ENCODE results near the gene KLHL3. TPM values are rescaled to one million over a fixed set of nuclear protein-coding genes. Genes with fewer than 3 reads are reported as not detected.

The KLHL3 gene
- polyA plus RNA-seq, 1 donor = 7.2 TPM

DNA sequence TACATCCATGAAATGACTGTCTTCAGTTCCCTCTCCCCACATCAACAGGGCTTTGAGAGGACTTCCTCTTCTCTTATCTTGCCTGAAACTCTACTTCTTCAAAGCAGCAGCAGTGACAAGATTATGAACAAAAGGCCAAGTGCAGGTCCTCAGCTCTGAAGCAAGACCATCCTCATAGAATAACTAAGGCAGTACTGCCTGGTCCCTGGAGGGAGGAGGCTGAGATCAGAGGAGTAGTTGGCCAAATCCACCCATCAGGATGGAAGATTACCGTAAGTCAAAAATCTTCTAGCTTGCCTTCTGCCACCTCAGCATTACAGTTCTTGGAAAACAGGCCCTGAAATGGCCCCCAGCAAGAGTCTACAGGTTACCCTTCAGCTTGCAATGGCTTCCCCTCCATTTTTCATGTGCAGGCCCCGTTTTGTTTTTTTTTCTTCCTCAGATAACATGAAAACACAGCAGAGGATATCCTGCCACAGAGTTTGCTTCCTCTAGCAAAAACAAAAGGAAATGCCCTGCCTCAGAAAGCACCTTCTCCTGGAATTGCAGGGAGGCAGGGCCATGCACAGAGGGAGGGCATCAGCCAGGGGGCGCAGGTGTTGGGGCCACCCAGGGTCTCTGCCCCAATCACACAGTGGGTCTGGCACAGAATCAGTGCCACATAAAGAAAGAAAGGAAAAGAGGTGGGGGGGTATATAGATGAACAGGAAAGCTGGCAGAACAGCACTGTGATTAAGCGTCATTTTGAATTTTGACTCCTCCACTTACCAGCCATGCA, 40.0 kb downstream of the KLHL3 start:
- WGBS (ENCODE audit: insufficient coverage, low lambda C conversion rate) = no CpG with 5 or more reads among the region's 4 CpGs
- Histone ChIP-seq H3K36me3 (ENCODE audit: control insufficient read depth, insufficient read depth, low read length) (peaks cover 5% of the 10 kb centered on the region), H3K4me3 (ENCODE audit: low read length) (no peak overlapping the region), H3K27ac (ENCODE audit: low read length) (no peak overlapping the region), H3K9me3 (ENCODE audit: control insufficient read depth, low read depth, low read length) (no peaks in the 10 kb centered on the region), H3K27me3 (ENCODE audit: control insufficient read depth, insufficient read depth, low read length) (no peaks in the 10 kb centered on the region), H3K4me1 (ENCODE audit: control insufficient read depth, insufficient read depth, low read length) (no peaks in the 10 kb centered on the region)
- DNase-seq = no peak

DNA sequence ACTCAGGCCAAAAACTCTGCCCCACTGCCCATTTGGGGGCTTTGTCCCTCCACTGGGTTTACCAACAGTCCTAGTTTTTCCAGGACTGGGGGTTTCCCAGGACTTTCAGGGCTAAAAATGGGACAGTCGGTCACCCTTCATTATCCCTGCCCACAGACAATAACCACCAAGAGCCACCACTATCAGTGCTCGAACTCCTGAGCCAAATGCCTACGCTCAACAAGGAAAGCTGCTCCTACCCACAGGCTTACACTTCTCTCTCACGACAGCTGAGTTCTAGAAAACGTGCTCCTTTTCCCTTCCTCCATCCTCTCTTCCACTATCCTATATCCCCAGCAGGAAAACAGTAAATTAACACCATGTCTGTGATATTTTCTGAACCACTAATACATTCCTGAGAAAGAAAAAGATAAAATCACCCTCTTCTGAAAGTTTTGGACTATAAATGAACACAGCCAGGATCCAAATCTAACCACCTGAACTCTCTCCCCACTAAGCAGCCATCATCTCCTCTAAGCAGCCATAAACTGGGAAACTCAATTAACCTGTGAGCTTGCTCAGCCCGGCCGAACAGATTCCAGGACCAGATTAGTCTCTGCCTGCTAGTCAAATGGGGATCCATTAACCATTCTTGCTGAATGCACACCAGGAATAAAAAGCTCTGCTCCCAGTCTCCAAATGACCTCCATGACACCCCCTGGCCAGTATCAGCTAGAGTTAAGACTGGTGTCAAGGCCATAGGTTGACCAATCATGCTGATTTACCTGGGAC, 41.8 kb downstream of the KLHL3 start:
- Histone ChIP-seq H3K4me3 (ENCODE audit: low read length) (no peak overlapping the region), H3K27ac (ENCODE audit: low read length) (no peak overlapping the region), H3K4me1 (ENCODE audit: control insufficient read depth, insufficient read depth, low read length) (no peaks in the 10 kb centered on the region), H3K27me3 (ENCODE audit: control insufficient read depth, insufficient read depth, low read length) (no peaks in the 10 kb centered on the region), H3K36me3 (ENCODE audit: control insufficient read depth, insufficient read depth, low read length) (peaks cover 7% of the 10 kb centered on the region), H3K9me3 (ENCODE audit: control insufficient read depth, low read depth, low read length) (no peaks in the 10 kb centered on the region)
- no CpG with 5 or more reads among the region's 7 CpGs for WGBS (ENCODE audit: insufficient coverage, low lambda C conversion rate)
- DNase-seq = no peak

GRCh38 chr5:137693307-137693950, 42.5 kb downstream of the KLHL3 start:
- Histone ChIP-seq H3K4me3 (ENCODE audit: low read length) (no peak overlapping the region), H3K27me3 (ENCODE audit: control insufficient read depth, insufficient read depth, low read length) (no peaks in the 10 kb centered on the region), H3K9me3 (ENCODE audit: control insufficient read depth, low read depth, low read length) (no peaks in the 10 kb centered on the region), H3K4me1 (ENCODE audit: control insufficient read depth, insufficient read depth, low read length) (no peaks in the 10 kb centered on the region), H3K27ac (ENCODE audit: low read length) (no peak overlapping the region), H3K36me3 (ENCODE audit: control insufficient read depth, insufficient read depth, low read length) (peaks cover 7% of the 10 kb centered on the region)
- no CpG with 5 or more reads among the region's 1 CpG for WGBS (ENCODE audit: insufficient coverage, low lambda C conversion rate)
- DNase-seq = peak in 1 of 2 donors; percentile 53

DNA sequence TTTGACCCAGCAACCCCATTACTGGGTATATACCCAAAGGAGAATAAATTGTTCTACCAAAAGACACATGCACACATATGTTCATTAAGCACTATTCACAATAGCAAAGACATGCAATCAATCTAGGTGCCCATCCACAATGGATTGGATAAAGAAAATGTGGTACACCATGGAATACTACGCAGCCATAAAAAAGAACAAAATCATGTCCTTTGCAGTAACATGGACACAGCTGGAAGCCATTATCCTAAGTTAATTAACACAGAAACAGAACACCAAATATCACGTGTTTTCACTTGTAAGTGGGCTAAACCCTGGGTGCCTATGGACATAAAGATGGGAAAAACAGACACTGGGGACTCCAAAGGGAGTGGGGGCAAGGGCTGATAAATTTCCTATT, 46.6 kb downstream of the KLHL3 start:
- 100% methylated on average over 1 of the region's 2 CpGs for WGBS (ENCODE audit: insufficient coverage, low lambda C conversion rate)
- Histone ChIP-seq H3K27ac (ENCODE audit: low read length) (no peak overlapping the region), H3K4me1 (ENCODE audit: control insufficient read depth, insufficient read depth, low read length) (no peaks in the 10 kb centered on the region), H3K4me3 (ENCODE audit: low read length) (no peak overlapping the region), H3K27me3 (ENCODE audit: control insufficient read depth, insufficient read depth, low read length) (no peaks in the 10 kb centered on the region), H3K9me3 (ENCODE audit: control insufficient read depth, low read depth, low read length) (no peaks in the 10 kb centered on the region), H3K36me3 (ENCODE audit: control insufficient read depth, insufficient read depth, low read length) (peaks cover 4% of the 10 kb centered on the region)
- no peak for DNase-seq

DNA sequence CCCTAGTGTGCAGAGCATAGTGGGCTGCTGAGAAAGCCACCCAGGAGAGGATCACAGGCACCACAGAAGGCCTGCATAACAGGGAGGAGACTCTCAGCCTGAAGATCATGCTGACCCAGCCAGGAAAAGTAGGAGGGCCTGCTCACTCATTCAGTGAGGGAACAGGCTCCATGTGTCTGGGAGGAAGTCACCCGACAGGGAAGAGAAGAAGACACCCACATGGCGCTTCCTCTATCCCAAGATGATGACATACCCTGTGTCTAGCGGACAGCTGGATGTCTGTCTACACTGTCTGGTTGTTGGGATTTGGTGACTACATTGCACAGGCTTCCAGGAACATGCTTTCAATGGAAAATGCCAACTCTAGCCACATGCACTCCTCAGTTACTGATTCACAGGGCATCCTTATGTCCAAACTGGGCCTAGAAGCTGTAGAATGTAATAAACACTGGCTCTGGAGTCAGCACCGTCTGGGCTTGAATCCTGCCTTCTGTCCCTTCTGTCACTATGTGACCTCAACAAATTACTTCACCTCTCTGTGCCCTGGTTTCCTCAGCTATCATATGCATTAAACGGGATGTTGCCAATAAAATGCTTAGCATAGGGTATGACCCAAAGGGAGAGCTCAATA, 47.6 kb downstream of the KLHL3 start:
- no peaks in the 10 kb centered on the region for H3K9me3 ChIP-seq (ENCODE audit: control insufficient read depth, low read depth, low read length)
- H3K4me3 ChIP-seq (ENCODE audit: low read length) = no peak overlapping the region
- DNase-seq = no peak
- H3K27me3 ChIP-seq (ENCODE audit: control insufficient read depth, insufficient read depth, low read length) = no peaks in the 10 kb centered on the region
- no peak overlapping the region for H3K27ac ChIP-seq (ENCODE audit: low read length)
- H3K4me1 ChIP-seq (ENCODE audit: control insufficient read depth, insufficient read depth, low read length) = no peaks in the 10 kb centered on the region
- 0% methylated on average over 1 of the region's 5 CpGs for WGBS (ENCODE audit: insufficient coverage, low lambda C conversion rate)
- H3K36me3 ChIP-seq (ENCODE audit: control insufficient read depth, insufficient read depth, low read length) = peaks cover 4% of the 10 kb centered on the region

DNA sequence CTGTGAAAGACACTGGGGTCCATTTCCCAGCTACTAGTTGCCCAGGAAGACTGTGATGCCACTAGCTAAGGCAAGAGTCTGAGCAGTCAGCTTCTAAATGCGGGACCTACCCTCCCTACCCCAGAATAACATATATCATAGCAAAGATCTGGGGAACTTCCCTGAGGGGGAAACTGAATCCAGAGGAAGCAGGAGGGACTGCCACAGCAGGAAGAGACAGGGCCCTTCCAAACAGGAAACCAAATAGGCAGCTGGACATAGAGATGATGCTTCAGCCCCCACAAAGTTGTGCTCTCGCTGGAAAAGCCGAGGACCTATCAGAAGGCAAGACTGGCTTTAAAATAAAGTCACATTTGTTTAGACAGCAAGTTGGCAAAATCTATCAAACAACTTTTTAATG, 51.1 kb downstream of the KLHL3 start:
- DNase-seq = no peak

GRCh38 chr5:137681191-137681590, 54.7 kb downstream of the KLHL3 start:
- no peak overlapping the region for H3K4me3 ChIP-seq (ENCODE audit: low read length)
- H3K36me3 ChIP-seq (ENCODE audit: control insufficient read depth, insufficient read depth, low read length) = no peaks in the 10 kb centered on the region
- H3K4me1 ChIP-seq (ENCODE audit: control insufficient read depth, insufficient read depth, low read length) = no peaks in the 10 kb centered on the region
- no peak overlapping the region for H3K27ac ChIP-seq (ENCODE audit: low read length)
- no CpG with 5 or more reads among the region's 1 CpG for WGBS (ENCODE audit: insufficient coverage, low lambda C conversion rate)
- no peaks in the 10 kb centered on the region for H3K9me3 ChIP-seq (ENCODE audit: control insufficient read depth, low read depth, low read length)
- DNase-seq = peak; percentile 46 to 73
- no peaks in the 10 kb centered on the region for H3K27me3 ChIP-seq (ENCODE audit: control insufficient read depth, insufficient read depth, low read length)

More for the DNA sequence above, 51.1 kb downstream of the KLHL3 start:
- Histone ChIP-seq H3K9me3 (ENCODE audit: control insufficient read depth, low read depth, low read length) (no peaks in the 10 kb centered on the region), H3K27ac (ENCODE audit: low read length) (no peak overlapping the region), H3K27me3 (ENCODE audit: control insufficient read depth, insufficient read depth, low read length) (no peaks in the 10 kb centered on the region), H3K4me1 (ENCODE audit: control insufficient read depth, insufficient read depth, low read length) (no peaks in the 10 kb centered on the region), H3K36me3 (ENCODE audit: control insufficient read depth, insufficient read depth, low read length) (peaks cover 4% of the 10 kb centered on the region), H3K4me3 (ENCODE audit: low read length) (no peak overlapping the region)
- WGBS (ENCODE audit: insufficient coverage, low lambda C conversion rate) = no CpG with 5 or more reads among the region's 3 CpGs

GRCh38 chr5:137679910-137680309, 56.0 kb downstream of the KLHL3 start:
- WGBS (ENCODE audit: insufficient coverage, low lambda C conversion rate) = no CpG with 5 or more reads among the region's 1 CpG
- no peak overlapping the region for H3K27ac ChIP-seq (ENCODE audit: low read length)
- H3K27me3 ChIP-seq (ENCODE audit: control insufficient read depth, insufficient read depth, low read length) = no peaks in the 10 kb centered on the region
- no peak overlapping the region for H3K4me3 ChIP-seq (ENCODE audit: low read length)
- no peaks in the 10 kb centered on the region for H3K9me3 ChIP-seq (ENCODE audit: control insufficient read depth, low read depth, low read length)
- no peaks in the 10 kb centered on the region for H3K4me1 ChIP-seq (ENCODE audit: control insufficient read depth, insufficient read depth, low read length)
- peaks cover 3% of the 10 kb centered on the region for H3K36me3 ChIP-seq (ENCODE audit: control insufficient read depth, insufficient read depth, low read length)
- DNase-seq = no peak

- no peak for DNase-seq
- no peaks in the 10 kb centered on the region for H3K4me1 ChIP-seq (ENCODE audit: control insufficient read depth, insufficient read depth, low read length)
Measured at GRCh38 chr5:137679195-137679594, 56.7 kb downstream of the KLHL3 start.

GRCh38 chr5:137672881-137673280, 63.0 kb downstream of the KLHL3 start:
- Histone ChIP-seq H3K4me3 (ENCODE audit: low read length) (no peak overlapping the region), H3K4me1 (ENCODE audit: control insufficient read depth, insufficient read depth, low read length) (no peaks in the 10 kb centered on the region), H3K9me3 (ENCODE audit: control insufficient read depth, low read depth, low read length) (no peaks in the 10 kb centered on the region), H3K27me3 (ENCODE audit: control insufficient read depth, insufficient read depth, low read length) (no peaks in the 10 kb centered on the region), H3K27ac (ENCODE audit: low read length) (no peak overlapping the region), H3K36me3 (ENCODE audit: control insufficient read depth, insufficient read depth, low read length) (peaks cover 3% of the 10 kb centered on the region)
- WGBS (ENCODE audit: insufficient coverage, low lambda C conversion rate) = no CpG with 5 or more reads among the region's 3 CpGs
- DNase-seq = no peak

More at GRCh38 chr5:137679195-137679594, 56.7 kb downstream of the KLHL3 start:
- no peak overlapping the region for H3K27ac ChIP-seq (ENCODE audit: low read length)
- no peaks in the 10 kb centered on the region for H3K27me3 ChIP-seq (ENCODE audit: control insufficient read depth, insufficient read depth, low read length)
- H3K4me3 ChIP-seq (ENCODE audit: low read length) = no peak overlapping the region
- H3K36me3 ChIP-seq (ENCODE audit: control insufficient read depth, insufficient read depth, low read length) = peaks cover 3% of the 10 kb centered on the region
- H3K9me3 ChIP-seq (ENCODE audit: control insufficient read depth, low read depth, low read length) = no peaks in the 10 kb centered on the region
- 100% methylated on average over 1 of the region's 4 CpGs for WGBS (ENCODE audit: insufficient coverage, low lambda C conversion rate)

Measured in large intestine (tissue), 3 donors.